ENCODE measurements around the gene NDUFS8.

The NDUFS8 gene

DNA sequence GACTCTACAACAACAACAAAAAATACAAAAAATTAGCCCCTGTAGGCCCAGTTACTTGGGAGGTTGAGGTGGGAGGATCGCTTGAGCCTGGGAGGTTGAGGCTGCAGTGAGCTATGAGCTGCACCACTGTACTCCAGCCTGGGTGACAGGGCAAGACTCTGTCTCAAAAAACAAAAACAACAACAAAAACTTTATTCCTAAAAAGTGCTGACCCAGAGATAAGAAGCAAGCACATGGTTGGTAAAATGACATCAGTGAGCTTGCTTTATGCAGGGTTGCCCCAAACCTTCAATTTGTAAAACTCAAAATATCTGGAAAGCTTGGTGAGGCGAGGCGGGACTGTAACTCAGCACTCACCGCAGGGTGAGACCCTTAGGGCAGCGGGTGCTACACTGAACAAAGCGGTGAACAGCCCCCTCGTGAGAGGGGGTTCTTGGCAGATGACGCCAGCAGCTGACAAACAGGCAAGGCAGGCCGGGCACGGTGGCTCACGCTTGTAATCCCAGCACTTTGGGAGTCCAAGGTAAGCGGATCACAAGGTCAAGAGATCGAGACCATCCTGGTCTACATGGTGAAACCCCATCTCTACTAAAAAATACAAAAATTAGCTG lies 4.9 kb downstream of the NDUFS8 start:
- FAIRE-seq = no peak
- DNase-seq (ENCODE audit: insufficient read length, low spot score) = no peak

DNA sequence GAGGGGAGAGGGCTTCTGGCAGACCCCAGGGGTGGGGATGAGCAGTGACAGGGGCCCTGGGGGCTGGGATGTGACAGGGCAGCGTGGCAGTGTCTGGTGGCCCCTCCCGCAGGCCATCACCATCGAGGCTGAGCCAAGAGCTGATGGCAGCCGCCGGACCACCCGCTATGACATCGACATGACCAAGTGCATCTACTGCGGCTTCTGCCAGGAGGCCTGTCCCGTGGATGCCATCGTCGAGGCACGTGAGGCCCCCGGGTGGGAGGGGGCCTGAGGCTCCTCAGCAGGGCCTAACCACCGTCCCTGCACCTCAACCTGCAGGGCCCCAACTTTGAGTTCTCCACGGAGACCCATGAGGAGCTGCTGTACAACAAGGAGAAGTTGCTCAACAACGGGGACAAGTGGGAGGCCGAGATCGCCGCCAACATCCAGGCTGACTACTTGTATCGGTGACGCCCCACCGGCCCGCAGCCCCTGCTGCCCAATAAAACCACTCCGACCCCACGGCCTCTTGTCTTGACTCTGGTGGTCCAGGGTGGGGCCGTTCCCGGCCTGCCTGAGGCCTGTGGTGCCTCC lies 5.7 kb downstream of the NDUFS8 start:
- DNase-seq (ENCODE audit: insufficient read length, low spot score) (no peak), FAIRE-seq (no peak)

DNA sequence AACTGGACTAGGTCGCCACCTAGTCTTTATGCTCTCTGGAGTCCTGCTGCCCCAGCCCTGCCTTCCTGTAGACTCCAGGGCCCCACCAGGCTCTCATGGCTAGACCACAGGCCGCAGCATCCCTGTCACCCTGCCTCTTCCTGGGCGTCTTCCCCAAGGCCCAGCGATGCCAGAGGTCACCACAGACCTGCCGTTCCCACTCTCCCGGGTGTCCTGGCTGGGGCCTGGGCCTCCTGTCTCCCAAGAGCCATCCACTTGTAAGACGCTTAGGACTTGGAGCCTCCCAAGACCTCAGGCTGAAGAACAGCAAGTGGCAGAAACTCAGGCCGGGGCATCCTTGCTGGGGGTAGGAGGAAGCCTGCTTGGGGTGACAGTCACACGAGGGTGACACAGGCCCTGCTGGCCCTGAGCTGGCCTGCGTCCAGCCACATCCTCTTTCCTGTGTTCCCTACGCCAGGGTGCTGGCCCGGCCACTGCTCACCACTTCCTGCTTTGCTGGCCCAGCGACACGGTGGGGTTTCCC lies 6.3 kb downstream of the NDUFS8 start:
- DNase-seq (ENCODE audit: insufficient read length, low spot score) = no peak

DNA sequence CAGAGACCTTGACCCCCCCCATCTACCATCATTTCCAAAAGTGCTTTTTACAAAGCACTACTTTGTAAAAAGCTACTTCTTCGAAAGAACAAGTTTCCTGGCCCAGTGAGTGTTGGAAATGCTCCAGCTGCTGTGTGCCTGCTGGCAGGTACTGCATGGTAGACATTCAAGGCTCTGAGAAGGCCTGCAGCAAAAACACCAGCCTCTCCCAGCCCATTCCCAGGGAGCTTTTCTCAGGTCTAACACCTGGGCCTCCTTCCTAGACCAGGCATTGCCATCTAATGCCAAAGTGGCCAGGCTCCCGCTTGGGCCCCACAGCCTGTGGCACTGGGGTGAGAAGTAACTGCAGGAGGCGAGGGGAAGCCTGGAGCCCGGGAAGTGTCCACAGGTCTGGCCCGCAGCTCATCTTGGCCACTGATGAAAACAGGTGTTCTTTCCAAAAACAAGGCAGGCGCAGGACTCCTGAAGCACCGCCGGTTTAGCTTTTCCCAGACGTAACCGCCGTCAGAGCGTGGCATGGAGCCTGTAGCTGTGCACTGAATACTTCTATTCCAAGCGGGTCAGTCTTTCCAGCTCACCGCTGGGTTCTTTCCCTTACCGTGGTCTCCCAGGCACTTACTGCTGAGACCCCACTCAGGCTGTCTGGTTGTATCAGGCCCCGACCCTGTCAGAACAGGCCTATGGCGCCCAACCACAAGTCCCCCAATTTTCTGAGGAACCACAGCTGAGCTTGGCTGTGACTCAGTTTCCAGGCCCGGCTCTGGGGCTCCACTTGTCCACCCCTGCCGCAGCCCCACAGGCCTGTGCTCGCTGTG lies 7.1 kb downstream of the NDUFS8 start:
- peak; percentile 4 for FAIRE-seq
- no peak for DNase-seq (ENCODE audit: insufficient read length, low spot score)

More for the DNA sequence above, 6.3 kb downstream of the NDUFS8 start:
- no peak for FAIRE-seq

DNA sequence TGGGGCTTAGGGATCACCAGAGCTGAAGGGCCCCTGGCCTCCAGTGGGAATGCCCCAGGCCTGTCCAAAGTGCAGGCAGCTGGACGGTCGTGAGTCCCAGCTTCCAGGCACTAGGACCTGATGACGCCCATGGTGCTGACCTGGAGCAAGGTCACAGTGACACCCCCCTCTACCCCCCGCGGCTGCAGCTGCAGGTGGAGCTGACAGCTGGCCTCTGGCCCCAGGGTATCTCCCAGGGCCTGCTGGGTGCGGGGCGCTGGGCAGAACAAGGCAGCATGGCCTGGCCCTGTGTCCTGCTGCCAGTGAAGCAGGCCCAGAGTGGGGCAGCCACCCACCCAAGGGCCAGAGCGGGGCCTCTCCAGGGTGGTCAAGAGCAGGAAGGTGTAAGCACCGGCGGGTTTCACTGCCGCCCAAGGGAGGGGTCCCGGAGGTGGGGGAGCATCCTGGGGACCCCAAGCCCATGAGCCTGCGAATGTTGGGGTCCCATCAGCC lies 7.8 kb downstream of the NDUFS8 start:
- DNase-seq (ENCODE audit: insufficient read length, low spot score) (no peak), FAIRE-seq (no peak)

DNA sequence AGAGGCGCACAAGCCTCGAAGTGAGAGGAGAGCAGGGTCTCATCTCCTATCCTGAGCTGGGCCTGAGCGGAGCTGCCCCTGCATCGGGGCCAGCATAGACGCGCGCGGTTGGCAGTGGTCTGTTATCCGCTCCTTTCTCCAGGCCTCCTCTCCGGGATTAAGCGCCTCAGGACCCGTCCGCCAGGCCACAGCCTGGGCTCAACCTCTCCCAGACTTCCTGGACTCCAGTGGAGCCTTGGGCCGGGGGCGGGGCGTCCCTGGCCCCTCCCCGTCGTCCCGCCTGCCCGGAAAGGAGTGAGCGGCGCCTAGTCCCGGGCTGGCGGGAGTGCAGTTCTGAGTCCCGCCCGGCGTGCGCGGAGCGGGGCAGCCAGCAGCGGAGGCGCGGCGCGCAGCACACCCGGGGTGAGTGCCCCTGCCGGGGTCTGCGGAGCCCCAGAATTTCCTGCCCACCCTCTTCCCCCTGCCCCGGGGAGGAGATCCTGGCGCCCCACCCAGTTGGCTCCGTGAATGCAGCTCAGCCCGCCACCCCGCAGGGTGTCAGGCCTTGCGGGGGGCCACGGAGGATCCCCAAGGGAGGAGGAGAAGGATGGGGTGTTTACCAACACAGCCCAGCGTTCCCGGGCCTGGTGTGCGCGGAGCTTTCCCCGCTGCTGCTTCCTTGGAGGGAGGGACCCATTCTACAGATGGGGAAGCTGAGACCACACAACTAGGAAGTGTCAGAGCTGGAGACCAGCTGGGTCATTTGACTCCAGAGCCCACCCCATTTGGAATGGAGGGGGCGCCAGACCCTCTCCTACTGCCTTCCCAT lies 8.4 kb downstream of the NDUFS8 start, which contains the start of gene TCIRG1:
Gene TCIRG1, plus strand, starts transcription at position 308 of the 808 bp plus-strand sequence. CDS start 2,247 bp downstream, outside the sequence.
- FAIRE-seq (no peak), DNase-seq (ENCODE audit: insufficient read length, low spot score) (no peak)

DNA sequence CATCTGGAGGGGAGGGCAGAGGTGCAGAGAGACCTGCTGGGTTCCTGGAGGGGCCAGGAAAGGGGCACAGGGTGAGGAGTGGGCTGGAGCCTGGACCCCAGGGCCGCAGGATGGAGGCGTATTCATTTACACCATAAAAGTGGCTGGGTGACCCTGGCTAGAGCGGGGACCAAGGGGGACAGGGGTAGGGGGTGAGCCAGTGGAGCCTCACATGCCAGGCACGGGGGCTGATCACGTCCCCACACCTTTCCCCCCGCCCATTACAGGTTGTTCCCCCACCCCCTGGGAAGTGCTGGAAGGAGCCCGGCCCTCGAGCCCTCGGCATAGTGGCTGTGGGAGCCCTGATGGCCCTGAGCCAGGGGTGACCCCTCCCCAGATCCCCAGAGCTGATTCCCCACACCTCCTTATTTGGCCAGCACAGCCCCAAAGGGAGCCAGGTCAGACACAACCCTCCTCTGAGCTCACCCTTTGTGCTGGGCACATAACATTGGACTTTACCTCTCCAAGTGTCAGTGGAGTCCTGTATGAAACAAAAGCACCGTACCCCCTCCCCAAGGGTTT lies 9.1 kb downstream of the NDUFS8 start:
- DNase-seq (ENCODE audit: insufficient read length, low spot score) = no peak
- FAIRE-seq = no peak

DNA sequence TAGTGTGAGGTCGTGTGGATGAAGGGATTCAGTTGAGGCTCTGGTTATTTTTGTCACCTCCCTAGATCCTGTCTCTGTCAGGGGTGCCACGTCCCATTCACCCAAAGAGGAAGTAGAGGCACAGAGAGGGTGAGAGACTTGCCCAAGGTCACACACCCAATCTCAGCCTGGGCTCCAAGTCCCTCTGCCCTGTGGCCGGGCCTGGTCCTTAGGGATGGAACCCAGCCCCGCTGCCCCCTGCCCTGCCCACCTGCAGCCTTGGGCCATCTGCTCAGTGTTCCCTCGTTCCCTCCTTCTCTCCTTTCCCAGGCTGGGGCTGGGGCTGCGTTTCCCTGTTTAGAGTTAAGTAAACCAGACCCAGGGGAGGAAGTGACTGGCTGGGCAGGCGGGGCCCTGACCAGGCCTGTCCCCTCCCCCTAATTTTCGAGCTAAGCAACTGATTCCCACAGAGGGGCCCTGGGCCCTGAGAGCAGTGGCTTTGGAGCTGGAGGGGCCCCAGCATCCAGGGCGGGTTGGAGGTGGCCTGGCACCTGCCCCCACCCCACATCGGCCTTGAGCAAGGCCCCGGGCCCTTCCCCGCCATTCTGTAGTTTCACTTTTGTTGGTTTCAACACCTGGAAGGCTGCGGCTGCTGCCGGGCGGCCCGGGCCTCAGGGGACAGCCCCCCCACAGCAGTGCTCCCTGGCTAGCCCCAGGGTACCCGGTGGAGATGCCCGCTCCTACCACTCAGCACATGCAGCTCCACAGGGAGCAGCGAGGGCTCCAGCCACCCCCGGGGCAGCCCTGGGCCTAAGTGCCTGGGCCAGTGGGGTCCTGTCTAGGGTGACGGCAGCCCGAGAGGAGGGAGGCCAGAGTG lies 9.8 kb downstream of the NDUFS8 start:
- DNase-seq (ENCODE audit: insufficient read length, low spot score) (no peak), FAIRE-seq (no peak)

DNA sequence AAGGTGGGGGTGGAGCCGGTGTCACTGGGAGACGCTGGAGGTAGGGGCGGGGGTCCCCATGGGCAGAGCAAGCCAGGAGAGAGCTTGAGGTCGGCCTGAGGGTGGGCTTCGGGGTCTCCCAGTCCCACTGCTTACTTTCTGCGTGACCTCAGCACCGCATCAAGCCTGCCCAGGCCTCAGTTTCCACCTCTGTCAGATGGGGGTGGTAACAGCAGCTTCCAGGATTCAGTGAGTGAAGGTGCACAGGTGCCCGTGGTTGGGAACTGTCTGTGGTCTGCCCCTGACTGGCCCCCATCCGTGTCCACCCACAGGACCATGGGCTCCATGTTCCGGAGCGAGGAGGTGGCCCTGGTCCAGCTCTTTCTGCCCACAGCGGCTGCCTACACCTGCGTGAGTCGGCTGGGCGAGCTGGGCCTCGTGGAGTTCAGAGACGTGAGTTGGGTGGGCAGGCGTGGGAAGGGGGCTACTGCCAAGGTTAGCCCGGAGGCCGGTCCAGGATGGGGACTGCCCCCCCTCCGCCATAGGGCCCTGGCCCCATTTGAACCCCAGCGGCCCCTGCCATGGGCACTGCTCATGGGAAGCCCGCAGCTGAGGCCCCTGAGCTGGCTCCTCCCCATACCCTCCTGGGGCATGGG lies 10.6 kb downstream of the NDUFS8 start:
- peak; percentile 62 for FAIRE-seq

DNA sequence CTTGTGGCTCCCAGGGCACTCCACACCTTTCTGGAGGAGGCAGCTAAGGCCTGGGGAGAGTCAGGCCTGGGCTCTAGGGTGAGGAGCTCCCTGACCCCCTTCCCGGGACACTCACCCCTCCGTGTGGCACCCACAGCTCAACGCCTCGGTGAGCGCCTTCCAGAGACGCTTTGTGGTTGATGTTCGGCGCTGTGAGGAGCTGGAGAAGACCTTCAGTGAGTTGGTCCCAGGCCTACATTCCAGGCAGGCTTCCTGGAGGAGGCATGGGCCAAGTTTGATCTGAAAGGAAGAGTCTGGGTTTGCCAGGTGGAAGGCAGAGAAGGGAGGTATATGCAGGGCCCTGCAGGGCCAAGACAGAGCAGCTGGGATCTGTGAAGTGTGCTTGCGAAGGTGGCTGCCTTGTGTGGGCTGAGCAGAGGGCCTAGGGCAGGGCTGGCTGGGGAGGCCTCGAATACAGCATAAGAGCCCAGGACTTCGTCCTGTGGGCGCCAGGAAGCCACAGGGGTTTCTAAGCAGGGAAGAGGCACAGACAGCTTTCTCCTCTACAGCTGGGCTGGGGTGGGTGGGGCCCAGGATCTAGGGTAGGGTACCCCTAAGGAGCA lies 11.2 kb downstream of the NDUFS8 start:
- FAIRE-seq = no peak
- DNase-seq (ENCODE audit: insufficient read length, low spot score) = no peak

More for the DNA sequence above, 10.6 kb downstream of the NDUFS8 start:
- no peak for DNase-seq (ENCODE audit: insufficient read length, low spot score)

DNA sequence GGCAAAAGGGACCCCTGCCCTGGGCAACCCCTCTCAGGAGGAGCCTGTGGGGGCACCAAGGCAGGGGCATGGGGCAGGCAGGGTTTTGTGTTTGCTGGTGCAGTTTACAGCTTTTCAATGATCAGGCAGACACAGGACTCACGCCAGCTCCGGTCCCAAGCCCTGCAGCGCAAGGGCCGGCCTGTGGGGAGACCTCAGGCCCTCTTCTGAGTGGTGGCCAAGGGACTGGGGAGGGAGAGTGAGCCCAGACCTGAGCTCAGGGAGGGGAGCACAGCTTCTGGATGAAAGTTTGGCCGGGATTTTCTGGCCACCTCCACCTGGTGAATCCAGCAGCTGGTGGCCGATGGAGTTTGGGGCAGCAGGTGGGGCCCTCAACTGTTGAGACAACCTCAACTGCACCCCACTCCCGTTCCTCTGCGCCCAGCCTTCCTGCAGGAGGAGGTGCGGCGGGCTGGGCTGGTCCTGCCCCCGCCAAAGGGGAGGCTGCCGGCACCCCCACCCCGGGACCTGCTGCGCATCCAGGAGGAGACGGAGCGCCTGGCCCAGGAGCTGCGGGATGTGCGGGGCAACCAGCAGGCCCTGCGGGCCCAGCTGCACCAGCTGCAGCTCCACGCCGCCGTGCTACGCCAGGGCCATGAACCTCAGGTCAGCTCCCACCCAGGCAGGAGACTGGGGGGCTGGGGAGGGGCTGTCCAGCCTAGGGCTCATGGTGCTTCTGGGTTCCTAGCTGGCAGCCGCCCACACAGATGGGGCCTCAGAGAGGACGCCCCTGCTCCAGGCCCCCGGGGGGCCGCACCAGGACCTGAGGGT lies 11.9 kb downstream of the NDUFS8 start:
- DNase-seq (ENCODE audit: insufficient read length, low spot score) (no peak), FAIRE-seq (no peak)

DNA sequence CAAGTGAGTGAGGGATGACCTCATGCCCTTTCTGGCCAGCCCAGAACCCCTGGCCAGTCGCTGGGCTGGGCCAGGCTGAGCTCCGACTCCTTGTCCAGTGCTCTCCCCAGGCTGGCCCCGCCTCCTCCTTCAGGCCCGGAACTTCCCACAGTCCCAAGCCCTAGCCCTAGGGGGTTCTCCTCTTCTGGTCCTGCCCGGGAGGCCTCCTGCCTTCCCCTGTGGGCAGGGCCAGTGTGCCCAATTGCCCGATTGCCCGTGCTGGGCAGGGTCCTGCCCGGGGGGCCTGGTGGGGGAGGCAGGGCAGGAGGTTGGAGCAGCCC lies 12.5 kb downstream of the NDUFS8 start:
- DNase-seq (ENCODE audit: insufficient read length, low spot score) (no peak), FAIRE-seq (peak; percentile 13)

DNA sequence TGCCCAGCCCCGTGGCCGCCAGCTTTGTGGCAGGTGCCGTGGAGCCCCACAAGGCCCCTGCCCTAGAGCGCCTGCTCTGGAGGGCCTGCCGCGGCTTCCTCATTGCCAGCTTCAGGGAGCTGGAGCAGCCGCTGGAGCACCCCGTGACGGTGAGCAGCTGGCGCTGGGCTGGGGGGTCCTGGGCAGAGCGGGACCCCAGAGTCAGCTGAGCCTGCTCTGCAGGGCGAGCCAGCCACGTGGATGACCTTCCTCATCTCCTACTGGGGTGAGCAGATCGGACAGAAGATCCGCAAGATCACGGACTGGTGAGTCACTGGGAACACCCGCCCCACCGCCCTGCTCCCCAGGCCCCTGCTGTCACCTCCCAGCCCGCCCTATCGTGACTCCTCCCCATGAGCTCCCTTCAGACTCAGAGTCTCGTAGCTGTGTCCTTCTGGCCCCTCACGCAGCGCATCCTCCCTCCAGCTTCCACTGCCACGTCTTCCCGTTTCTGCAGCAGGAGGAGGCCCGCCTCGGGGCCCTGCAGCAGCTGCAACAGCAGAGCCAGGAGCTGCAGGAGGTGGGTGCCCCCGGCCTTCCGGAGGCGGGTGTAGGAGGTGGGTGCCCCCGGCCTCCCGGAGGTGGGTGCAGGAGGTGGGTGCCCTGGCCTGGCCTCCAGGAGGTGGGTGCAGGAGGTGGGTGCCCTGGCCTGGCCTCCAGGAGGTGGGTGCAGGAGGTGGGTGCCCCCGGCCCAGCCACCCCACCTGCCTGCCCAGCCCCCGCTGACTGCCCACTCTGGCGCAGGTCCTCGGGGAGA lies 13.1 kb downstream of the NDUFS8 start:
- peak; percentile 90 for DNase-seq (ENCODE audit: insufficient read length, low spot score)
- FAIRE-seq = peak; percentile 72

DNA sequence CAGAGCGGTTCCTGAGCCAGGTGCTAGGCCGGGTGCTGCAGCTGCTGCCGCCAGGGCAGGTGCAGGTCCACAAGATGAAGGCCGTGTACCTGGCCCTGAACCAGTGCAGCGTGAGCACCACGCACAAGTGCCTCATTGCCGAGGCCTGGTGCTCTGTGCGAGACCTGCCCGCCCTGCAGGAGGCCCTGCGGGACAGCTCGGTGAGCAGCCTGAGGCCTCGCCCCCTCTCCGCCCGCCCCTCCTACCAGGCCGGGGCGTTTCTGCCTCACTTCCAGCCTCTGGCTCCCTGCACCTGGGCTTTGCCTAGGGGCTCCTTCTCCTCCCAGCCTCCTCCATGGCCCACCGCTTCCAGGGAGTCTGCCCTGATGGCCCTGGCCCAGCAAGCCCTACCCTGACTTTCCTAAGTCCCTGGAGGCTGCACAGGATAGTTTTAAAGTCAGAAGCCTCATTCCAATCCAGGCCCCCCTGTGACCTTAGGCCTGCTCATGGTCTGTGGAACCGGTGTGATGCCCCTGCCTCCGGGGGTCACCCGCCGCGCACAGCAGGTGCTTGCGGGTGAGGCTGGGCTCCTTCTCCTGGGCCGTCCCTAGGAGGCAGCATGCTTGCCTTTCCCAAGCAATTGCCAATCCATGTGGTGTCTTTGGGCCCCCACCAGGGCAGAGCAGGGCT lies 13.8 kb downstream of the NDUFS8 start:
- DNase-seq (ENCODE audit: insufficient read length, low spot score) (no peak), FAIRE-seq (no peak)

DNA sequence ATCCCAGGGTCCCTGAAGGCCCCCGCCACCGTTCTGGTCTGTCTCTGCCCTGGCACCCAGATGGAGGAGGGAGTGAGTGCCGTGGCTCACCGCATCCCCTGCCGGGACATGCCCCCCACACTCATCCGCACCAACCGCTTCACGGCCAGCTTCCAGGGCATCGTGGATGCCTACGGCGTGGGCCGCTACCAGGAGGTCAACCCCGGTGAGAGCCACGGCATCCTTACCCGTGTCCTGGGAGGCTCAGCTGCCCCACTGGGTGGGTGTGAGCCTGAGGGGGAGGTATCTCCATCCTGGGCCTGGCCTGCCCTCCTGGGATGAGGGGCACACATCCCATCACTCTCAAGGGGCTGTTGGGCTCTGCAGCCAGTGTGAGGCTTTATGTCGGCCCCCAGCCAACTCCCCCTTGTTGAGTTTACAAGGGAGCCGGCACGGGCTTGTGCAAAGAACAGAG lies 14.4 kb downstream of the NDUFS8 start:
- DNase-seq (ENCODE audit: insufficient read length, low spot score) = no peak
- peak; percentile 69 for FAIRE-seq
